HG03108 (cell line): ENCODE measurements around the gene RPUSD1.
"Not testable (repeated sequence)": the region's sequence is repeated elsewhere in the genome, so short reads cannot be mapped to it uniquely, and the experiment has no call there.

Experiments
- ATAC-seq: cut with Tn5 transposase; IDR thresholded peaks from one replicate; pipeline ENCODE4 v1.9.1; 2021; ENCODE audit warnings: moderate library complexity; ENCODE audit not compliant: unreplicated experiment

The RPUSD1 gene, protein sequence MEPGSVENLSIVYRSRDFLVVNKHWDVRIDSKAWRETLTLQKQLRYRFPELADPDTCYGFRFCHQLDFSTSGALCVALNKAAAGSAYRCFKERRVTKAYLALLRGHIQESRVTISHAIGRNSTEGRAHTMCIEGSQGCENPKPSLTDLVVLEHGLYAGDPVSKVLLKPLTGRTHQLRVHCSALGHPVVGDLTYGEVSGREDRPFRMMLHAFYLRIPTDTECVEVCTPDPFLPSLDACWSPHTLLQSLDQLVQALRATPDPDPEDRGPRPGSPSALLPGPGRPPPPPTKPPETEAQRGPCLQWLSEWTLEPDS

DNA sequence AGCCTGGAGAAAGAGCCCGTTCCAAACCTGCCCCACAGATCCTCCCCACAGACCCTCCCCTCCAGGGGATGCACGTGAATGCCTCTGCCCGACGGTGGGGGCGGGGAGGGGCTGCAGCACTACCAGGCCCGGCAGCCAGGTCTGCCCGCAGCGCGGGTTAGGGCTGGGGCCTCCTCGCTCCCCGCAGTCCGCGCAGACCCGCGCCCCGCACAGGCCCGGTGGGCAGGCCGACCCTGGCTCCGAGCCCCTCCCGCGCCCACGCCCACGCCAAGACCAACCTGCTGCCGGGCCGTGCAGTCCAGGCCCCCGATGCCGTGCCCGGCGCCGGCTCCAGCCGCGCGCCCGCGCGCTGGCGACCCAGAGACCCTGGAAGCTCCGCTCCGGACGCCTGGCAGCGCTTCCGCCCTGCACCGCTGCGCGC, at the start of gene RPUSD1:
TSS of gene RPUSD1 (minus strand) at position 404 of the 421 bp plus-strand sequence. CDS start 644 bp downstream, outside the sequence.
- no peak for ATAC-seq

DNA sequence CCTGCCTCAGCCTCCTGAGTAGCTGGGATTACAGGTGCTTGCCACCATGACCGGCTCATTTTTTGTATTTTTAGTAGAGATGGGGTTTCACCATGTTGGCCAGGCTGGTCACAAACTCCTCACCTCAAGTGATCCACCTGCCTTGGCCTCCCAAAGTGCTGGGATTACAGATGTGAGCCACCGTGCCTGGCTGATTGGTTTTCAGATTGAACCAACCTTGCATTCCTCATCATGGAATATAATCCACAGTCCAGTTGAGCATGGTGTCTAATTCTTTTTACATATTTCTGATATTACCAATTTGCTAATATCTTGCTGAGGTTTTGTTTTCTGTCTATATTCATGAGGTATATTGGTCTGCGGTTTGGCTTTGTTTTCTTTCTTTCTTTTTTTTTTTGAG, 48.6 kb upstream of the RPUSD1 start:
- not testable (repeated sequence) for ATAC-seq

DNA sequence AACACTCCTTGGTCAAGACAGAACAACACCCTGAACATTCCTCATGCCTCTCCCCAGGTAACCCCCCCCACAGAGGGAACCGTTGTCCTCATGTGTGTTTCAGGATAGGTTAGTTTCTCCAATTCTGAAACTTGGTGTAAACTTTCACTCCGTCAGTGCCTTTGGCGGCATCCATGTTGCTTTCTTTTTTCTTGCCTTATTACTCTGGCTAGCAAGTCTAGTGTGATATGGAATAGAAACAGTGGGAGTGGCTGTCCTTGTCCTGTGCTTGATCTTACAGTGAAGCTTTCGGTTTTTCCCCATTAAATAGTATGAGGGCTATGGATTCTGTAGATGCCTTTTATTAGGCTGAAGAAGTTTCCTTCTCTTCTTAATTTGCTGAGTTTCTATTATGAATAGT, 48.0 kb upstream of the RPUSD1 start:
- no peak for ATAC-seq

DNA sequence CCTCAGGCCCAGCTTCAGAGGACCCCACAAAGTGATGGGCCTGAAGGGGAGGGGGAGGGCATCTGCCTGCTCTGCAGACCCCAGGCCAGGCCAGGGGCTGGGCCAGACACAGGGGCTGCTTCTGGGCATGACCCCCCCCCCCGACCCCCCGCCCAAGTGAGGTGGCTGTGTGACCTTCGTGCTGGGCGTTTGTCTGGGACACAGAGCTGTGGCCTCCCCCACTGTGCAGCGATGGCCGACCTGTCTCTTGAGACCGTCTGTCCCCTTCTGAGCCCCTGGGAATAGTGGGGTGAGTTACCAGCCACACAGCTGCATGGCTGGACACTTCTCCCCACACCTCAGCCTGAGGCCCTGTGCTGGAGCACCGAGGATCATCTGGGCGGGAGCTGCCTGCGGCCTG, 47.2 kb upstream of the RPUSD1 start:
- no peak for ATAC-seq

DNA sequence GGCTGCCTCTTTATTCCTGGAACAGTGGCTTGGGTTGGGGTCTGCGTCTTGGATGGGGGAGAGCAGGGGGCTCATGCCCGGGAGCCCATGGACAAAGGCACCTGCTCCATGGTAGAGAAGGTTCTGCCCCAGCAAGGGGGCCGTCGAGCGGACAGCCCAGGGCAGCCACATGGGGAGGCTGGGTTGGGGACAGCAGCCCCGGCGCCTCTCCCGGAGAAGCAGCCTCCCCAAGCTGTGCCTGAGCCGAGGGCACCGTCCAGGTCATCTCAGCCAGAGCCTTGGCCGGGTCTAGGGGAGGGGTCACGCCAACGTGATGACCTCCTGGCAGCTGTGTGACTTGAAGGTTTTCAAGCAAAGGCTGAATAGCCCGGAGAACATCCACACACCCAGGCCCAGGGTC, 45.2 kb upstream of the RPUSD1 start:
- no peak for ATAC-seq

DNA sequence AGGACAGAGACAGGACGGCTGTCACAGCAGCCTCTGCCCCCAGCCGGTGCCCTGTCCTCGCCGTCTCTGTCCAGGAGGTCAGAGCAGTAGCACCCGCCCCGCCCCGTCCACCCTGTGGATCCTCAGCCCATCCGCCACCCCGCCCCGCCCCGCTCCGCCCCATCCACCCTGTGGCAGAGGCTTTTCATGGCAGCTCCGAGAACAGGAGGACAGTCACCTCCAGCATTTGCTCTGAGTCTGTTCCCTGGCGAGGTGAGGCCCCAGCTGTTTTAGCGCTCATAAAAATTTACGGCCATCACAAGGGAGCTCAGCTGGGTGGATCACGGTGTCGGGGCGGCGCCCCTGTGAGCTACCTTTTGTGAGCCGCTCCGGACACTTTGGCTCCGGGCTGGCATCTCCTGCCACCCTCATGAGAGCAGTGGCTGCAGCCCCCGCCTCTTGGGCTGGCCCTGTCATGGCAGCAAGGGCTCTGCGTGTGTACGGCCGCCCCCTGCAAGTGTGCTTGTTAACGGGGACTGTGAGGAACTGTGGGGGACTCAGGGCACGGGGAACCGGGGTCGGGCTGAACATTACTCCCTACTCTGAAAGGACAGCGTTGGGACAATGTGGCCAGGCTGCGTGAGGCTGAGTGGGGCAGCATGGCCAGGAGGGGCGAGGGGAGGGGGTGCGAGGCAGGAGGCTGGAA, 44.6 kb upstream of the RPUSD1 start:
- no peak for ATAC-seq

DNA sequence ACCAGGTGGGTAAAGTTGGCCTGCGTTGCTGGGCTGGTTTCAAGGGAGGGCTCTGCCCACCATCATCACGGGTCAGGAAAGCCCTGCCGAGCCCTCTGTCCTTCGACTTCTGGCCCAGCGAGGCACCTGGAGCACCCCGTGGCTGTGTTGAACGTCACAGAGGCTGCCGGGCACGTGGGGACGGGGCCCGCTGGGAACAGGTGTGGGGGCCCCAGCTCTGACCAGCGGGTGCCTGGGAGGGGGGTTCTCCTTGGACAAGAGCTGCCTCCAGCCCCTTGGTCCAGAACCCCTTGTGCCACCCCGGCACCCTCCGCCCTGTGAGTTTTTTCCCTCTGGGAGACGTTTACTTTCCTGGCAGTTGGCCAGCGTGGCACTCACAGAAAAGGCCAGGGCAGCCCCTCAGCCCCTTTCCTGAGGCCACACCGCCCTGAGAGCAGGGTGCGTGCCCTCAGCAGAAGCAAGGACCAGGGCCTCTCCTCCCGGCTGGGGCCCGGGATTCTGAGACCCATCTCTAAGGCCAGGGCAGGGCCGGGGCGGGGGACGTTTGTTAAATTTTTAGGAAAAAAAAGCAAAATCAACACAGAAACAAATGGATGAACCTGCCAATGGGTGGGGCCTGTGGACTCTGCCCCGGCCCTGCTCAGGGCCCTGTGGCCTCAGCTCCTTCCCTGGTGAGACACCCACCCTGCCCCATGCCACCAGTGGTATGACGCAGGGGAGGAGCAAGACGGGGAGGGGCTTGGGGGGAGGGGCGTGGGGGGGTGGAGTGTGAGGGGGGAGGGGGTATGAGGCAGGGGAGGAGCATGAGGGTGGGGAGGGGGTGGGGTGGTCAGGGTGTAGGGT, 43.6 kb upstream of the RPUSD1 start:
- ATAC-seq: no peak

DNA sequence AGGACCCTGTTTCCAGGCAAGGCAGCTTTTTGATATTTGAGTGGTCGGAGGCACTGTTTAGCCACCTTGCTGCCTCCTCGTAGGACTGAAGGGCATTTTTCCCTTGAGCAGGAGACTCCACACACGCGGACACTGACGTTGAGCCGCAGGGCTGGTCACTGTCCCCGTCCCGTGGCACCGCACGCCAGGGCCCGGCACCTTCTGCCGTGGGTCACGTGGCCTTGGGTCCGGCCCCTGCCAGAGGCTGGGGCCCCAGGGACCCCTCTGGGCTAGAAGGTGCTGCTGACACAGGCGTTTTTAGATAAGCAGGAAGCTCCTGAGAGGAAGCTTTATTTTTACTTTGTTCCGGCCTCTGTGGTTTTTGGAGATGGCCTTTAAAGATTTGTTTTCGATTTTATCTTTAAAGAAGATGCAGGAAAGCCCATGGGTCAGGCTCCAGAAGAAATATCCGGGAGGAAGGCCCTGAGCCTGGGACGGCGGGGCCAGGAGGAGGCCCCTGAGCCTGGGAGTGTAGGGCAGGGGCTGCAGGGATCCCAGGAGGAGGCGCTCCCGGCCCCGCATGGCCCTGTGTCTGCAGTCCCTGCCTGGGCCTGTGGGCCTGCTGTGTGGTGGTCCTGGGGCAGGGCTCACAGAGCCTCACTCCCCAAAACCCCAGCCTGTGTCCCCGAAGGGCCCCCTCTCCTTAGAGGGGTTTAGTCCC, 42.8 kb upstream of the RPUSD1 start:
- ATAC-seq: no peak

DNA sequence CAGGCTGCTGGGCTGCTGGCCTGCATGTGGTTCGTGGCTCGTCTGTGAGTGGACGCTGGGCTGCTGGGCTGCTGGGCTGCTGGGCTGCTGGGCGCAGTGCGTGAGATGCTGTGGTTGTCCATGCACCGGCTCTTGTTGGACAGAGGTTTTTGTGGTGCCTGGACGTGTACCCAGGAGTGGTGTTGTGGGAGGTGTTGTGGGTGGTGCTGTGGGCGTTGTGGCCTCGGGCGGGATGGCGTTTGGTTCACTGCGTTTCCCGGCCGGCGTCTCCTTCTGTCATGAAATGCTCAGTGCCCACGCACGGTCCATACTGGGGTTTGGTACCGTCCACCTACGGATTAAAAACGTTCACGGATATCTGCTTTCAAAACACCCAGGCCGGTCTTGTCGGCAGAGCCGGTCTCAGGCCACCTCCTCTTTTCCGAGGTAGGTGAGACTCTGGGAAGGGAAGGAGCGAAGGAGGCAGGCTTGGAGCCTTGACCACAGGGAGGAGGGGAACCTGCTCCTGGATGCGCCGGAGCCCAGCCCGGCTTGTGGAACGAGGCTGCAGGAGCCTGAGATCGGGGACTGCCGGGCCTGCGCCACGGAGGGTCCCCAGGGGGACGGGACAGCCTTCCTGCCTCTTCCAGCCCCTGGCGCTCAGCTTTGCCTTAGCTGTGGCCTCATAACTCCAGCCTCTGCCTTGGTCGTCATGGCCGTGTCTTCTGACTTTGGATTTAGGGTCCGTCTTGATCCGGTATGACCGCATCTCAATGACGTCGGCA, 42.1 kb upstream of the RPUSD1 start:
- ATAC-seq: no peak

DNA sequence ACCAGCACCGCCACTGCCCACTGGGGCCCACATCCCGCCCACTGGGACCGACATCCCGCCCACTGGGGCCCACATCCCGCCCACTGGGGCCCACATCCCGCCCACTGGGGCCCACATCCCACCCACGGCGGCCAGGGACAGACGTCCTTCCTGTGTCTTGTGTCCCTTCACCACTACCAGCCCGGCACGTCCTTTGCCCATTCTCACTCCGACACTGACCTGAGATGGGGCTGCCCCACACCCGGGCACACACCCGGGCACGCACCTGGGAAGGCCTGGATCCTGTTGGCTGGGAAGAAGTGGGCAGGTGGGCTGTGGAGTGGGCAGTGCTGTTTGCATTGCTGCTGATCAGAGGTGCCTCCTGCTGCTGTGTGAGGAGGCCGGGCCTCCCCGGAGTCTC, 40.7 kb upstream of the RPUSD1 start:
- ATAC-seq: no peak

DNA sequence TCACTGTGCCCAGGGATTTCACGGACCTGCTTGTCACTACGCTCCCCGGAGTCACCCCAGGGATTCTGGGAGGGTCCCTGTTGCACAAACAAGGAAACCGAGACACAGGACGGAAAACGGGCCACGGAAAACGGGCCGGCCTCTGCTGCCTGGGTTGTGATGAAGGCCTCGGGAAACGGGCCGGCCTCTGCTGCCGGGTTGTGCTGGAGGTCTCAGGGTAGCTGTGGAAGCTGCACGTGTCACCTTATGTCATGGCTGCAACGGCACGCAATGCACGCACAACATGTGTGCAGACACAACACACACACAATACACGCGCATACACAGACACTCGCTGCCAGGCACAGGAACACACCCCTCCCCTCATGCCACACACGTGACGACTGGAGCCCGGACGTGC, 39.3 kb upstream of the RPUSD1 start:
- ATAC-seq: no peak

DNA sequence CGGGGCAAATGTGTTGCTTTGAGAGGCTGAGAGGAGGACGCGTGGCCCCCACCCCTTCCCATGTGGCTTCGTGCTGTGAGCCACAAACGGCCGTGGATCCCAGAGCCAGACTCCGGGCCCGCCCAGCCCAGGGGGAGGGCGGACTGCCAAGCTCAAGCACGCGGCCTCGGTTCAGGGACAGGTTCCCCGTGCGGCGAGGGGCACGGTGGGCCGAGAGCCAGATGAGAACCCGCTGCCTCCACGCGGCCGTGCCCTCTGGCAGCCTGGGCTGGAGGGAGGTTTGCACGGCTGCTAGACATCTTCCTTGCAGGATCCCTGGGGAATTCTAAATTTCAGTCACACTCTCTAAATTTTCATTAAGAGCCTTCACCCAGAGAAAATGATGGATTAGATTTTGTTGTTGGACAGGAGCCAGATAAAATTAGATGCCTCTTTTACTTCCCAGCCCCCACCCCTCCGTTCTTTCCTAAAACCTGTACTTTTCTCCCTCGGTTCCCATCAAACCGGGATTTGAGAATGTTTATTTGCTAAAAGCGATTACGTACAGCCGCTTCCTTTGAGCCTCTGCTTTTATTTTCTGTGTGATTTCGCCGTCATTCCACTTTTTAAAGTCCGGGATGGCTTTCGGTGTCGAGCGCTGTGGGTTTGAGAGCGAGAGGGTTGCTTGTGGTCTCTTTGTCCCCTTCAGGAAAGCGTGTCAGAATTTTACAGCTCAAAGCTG, 37.3 kb upstream of the RPUSD1 start:
- ATAC-seq: no peak

DNA sequence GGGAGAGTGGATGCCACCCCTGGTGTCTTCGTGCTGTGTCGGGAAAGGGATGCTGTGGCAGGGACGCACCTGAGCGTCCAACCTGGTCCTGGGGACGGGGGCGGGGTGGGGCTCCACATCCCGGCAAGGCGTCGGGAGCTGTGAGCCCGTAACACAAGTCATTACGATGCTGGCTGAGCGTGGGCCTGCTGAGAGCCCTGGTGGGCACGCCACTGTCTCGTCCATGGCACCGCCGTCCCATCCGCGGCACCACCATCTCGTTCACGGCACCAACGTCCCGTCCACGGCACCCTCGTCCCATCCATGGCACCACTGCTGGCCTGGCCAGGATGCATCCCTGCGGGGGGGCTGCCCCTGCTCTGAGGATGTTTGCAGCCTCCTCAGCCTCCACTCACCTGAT, 36.4 kb upstream of the RPUSD1 start:
- no peak for ATAC-seq

DNA sequence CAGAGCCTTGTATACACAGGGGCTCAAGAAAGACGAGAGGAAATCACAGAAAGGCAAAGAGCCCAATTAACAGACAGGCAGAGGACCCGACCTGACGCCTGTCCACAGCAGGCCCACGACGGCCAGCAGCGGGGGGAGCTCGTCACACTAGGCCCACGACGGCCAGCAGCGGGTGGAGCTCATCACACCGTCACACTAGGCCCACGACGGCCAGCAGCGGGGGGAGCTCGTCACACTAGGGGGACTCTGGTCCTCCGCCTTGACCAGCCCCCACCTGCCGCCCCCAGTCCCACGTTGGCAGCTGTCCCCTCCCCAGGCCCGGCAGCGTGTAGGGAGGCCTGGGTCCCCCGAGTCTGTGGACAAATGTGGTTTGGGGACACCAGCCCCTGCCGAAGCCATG, 36.0 kb upstream of the RPUSD1 start:
- no peak for ATAC-seq

DNA sequence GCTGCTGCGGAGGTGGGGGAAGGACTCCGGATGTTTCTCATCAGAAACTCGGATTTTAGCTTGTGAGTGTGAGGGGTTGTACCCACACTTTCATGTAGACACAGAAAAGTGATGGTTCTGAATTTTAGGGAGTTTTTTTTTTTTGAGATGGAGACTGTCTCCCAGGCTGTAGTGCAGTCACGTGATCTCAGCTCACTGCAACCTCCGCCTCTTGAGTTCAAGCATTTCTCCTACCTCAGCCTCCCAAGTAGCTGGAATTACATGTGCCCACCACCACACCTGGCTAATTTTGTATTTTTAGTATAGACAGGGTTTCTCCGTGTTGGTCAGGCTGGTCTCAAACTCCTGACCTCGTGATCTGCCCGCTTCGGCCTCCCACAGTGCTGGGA, 34.7 kb upstream of the RPUSD1 start:
- no peak for ATAC-seq

DNA sequence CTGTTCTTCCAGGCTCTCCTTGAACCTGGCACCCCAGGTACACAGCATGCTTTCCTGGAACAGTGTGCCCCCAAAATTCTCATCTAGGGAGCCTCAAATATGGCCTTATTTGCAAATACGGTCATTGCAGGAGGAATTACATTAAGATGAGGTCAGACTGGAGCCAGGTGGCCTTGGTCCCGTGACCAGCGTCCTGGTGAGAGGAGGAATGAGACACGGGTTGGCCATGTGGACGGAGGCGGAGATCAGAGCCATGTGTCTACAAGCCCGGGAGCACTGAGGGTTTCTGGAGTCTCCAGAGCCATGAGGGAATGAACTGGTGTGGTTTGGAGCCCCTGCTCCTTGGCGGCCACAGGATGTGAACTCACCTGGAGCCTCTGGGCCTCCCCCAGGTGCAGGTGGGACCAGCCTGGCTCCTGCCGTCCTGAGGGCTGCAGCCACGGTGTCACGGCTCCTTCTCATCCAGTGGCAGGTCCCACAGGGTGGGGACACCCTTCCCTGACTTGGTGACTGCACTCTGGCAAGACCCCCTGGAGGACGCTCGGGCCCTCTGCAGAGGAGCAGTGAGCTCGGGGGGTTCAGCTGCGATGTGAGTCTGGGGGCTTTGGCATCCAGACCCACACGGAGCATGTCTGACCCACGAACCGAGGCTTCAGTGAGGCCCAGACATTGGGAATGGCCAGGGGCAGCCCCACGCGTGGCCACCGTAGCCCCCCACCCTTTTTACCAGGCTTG, 34.2 kb upstream of the RPUSD1 start:
- no peak for ATAC-seq

DNA sequence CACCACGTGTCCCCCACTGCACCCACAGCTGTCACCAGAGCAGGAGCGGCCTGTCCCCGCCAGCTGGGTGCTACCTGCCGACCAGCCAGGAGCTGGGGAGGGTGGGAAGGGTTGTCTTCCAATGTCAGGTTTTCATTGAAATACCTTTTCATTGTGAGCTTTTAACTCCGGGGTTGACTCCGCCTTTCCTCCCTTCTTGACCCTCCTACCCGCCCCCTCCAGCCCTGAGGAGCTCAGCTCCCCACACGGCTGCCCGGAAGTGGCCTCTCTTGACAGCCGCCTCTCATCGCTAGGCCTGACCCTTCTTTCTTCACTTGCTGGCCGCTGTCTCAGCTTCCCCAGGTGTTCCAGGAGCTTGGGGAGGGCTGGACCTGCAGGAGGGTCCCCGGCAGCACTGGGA, 33.6 kb upstream of the RPUSD1 start:
- no peak for ATAC-seq

DNA sequence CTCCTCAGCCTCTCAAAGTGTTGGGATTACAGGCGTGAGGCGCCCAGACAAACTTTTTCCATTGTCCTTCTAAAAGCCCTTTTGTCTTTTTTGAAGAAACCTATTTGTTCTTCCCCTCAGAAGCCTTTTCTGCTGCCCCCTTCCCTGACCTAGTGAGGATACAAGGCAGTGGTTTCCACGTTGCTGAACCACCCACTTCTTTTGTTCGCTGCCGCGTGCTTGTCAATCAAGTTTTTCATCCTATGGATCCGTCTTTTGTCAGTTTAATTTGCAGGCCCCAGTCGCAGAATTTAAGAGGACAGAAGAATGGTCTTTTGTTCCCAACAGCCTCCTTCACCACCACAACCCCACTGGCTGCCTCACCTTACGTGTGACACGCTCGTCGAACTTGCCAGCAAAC, 32.6 kb upstream of the RPUSD1 start:
- no peak for ATAC-seq

DNA sequence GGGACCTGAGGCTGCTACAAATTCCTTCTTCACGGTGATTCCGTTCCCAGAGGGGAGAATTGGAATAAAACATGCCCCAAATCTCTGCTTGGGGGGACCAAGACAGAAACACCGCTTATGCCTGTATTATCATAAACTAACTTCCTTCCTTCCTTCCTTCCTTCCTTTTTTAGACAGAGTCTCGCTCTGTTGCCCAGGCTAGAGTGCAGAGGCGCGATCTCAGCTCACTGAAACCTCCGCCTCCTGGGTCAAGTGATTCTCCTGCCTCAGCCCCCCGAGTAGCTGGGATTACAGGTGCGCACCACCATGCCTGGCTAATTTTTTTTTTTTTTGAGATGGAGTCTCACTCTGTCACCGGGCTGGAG, 31.8 kb upstream of the RPUSD1 start:
- not testable (repeated sequence) for ATAC-seq
